K562 (cell line): ENCODE measurements around the gene EPB41L4B. TPM values are rescaled to one million over a fixed set of nuclear protein-coding genes. Genes with fewer than 3 reads are reported as not detected.
A peak's percentile ranks its signal among the peaks of the same experiment; 100 is the strongest.

Experiments
- BDP1 ChIP-seq: IDR thresholded peaks from 3 replicates; pipeline ENCODE4 v1.6.1; 2011; ENCODE audit not compliant: insufficient read length, insufficient read depth
- C11orf30 ChIP-seq: fragments of 450-650 bp; IDR thresholded peaks from 2 replicates; pipeline ENCODE4 v1.6.1; 2016; ENCODE audit warnings: low read depth, mild to moderate bottlenecking
- CEBPB ChIP-seq: fragments of 450-650 bp; IDR thresholded peaks from 2 replicates; pipeline ENCODE4 v1.6.1; 2016; ENCODE audit warnings: missing genetic modification characterization, missing compliant biosample characterization
- CEBPG ChIP-seq, 3 experiments: fragments of 200-800 bp in 1 of 3; sonication (Bioruptor generic) in 1 of 3; sonication (generic) in 1 of 3; formaldehyde crosslinking in 1 of 3; IDR thresholded peaks in 2 of 3; conservative IDR thresholded peaks in 1 of 3; 2 replicates each; pipeline versions ENCODE4 v1.6.1 to v1.8.0; 2016 to 2022; ENCODE audit warnings: missing compliant biosample characterization in 2 of 3, missing genetic modification characterization in 2 of 3, mild to moderate bottlenecking in 1 of 3, missing genetic modification reagents in 1 of 3
- GTF2E2 ChIP-seq: fragments of 200-800 bp; sonication (Bioruptor generic); IDR thresholded peaks from 2 replicates; pipeline ENCODE4 v1.6.1; 2016; ENCODE audit warnings: missing genetic modification characterization, missing compliant biosample characterization
- HDAC1 ChIP-seq, 2 experiments: fragments of 450-650 bp; IDR thresholded peaks; 2 replicates each; pipeline ENCODE4 v1.6.1; 2016 to 2017; ENCODE audit warnings: inconsistent platforms in 1 of 2, mild to moderate bottlenecking in 1 of 2, moderate library complexity in 1 of 2
- IRF9 ChIP-seq: fragments of 450-650 bp; IDR thresholded peaks from 2 replicates; pipeline ENCODE4 v1.6.1; 2016; ENCODE audit warnings: missing biosample characterization, missing genetic modification characterization
- MAZ ChIP-seq, 2 experiments: fragments of 450-650 bp in 1 of 2; sonication (generic) in 1 of 2; formaldehyde crosslinking; IDR thresholded peaks in 1 of 2; conservative IDR thresholded peaks in 1 of 2; 2 replicates each; pipeline versions ENCODE4 v1.4.0 to v1.5.0; 2020; ENCODE audit warnings: mild to moderate bottlenecking in 1 of 2, missing genetic modification reagents in 1 of 2
- MTF1 ChIP-seq: fragments of 250-450 bp; sonication (Bioruptor Pico); IDR thresholded peaks from 2 replicates; pipeline ENCODE4 v1.9.0; 2021; ENCODE audit warnings: moderate library complexity, mild to moderate bottlenecking, inconsistent platforms, borderline replicate concordance
- NFE2 ChIP-seq: IDR thresholded peaks from 2 replicates; pipeline ENCODE4 v1.6.1; 2014; ENCODE audit warnings: antibody characterized with exemption, low read depth
- NR2F6 ChIP-seq: fragments of 450-650 bp; formaldehyde crosslinking; IDR thresholded peaks from 2 replicates; pipeline ENCODE4 v1.4.0; 2020; ENCODE audit warnings: mild to moderate bottlenecking
- RAD51 ChIP-seq: fragments of 450-650 bp; IDR thresholded peaks from 2 replicates; pipeline ENCODE4 v1.7.1; 2016; ENCODE audit warnings: low read depth, mild to moderate bottlenecking, borderline replicate concordance
- SOX6 ChIP-seq: fragments of 450-650 bp; IDR thresholded peaks from 2 replicates; pipeline ENCODE4 v1.6.1; 2014; ENCODE audit warnings: mild to moderate bottlenecking
- SRSF3 ChIP-seq: fragments of 200-400 bp; formaldehyde crosslinking; IDR thresholded peaks from 2 replicates; pipeline ENCODE4 v1.6.1; 2016; ENCODE audit warnings: mild to moderate bottlenecking, low read length, moderate library complexity; ENCODE audit not compliant: insufficient read depth
- STAT5B ChIP-seq: fragments of 250-450 bp; sonication (Bioruptor Pico); IDR thresholded peaks from 2 replicates; pipeline ENCODE4 v1.8.0; 2021; ENCODE audit warnings: mild to moderate bottlenecking, inconsistent platforms
- XRCC4 ChIP-seq: IDR thresholded peaks from one replicate; pipeline ENCODE4 v1.6.1; 2011; ENCODE audit not compliant: insufficient read depth, insufficient read length; ENCODE audit errors: extremely low read depth
- polyA plus RNA-seq, 8 experiments: library from polyadenylated mRNA; depleted of rRNA in 4 of 8; stranded (reverse) in 5 of 8; unstranded in 3 of 8; fragments of >200 nt; fragmentation: Nextera tagmentation in 2 of 8; fragmentation: Illumina TruSeq in 1 of 8; extraction: Ambion mirVana in 2 of 8; extraction: Trizol in 1 of 8; gene quantifications; 2 replicates each; pipeline versions ENCODE4 v1.2.1 to v1.2.3, GENCODE V29; 2011 to 2014; ENCODE audit warnings: inconsistent platforms in 1 of 8, missing spikeins in 1 of 8
- total RNA-seq, 7 experiments: library from RNA; depleted of rRNA in 6 of 7; stranded (reverse); fragments of >200 nt in 6 of 7; fragmentation: Illumina TruSeq in 2 of 7; extraction: Trizol in 2 of 7; gene quantifications; 2 replicates each; pipeline versions ENCODE4 v1.2.1 to v1.2.3, GENCODE V29; 2011 to 2021; ENCODE audit warnings: low replicate concordance in 1 of 7

Gene EPB41L4B
- total and polyA plus RNA-seq, 9 of the 15 experiments (the other 6 are each of a cell fraction or from before 2014, with no cell fraction given): 0.09 to 0.38 (median 0.21) TPM

- TF ChIP-seq C11orf30: peak; percentile 19; the same call in 1 of the 2 replicates
- TF ChIP-seq MAZ (CRISPR knock-in tag; conservative IDR thresholded peaks at IDR 0.05 in 1 of 2, IDR thresholded peaks at IDR 0.05 in 1 of 2): no peak
- peak; percentile 67 for TF ChIP-seq NFE2
- no peak for TF ChIP-seq SOX6
- no peak for TF ChIP-seq NR2F6
- no peak for TF ChIP-seq HDAC1 (IDR thresholded peaks at IDR 0.05)
- TF ChIP-seq CEBPG (CRISPR knock-in tag; IDR thresholded peaks at IDR 0.05): no peak
- TF ChIP-seq CEBPG (tag; conservative IDR thresholded peaks at IDR 0.05 in 1 of 2, IDR thresholded peaks at IDR 0.05 in 1 of 2): peak; percentile 70 to 88
- no peak for TF ChIP-seq MTF1
- no peak for TF ChIP-seq BDP1
- TF ChIP-seq STAT5B (CRISPR knock-in tag): no peak
- peak; percentile 92 for TF ChIP-seq CEBPB (tag)
- TF ChIP-seq SRSF3: no peak
- no peak for TF ChIP-seq GTF2E2 (tag)
- TF ChIP-seq IRF9: no peak
- TF ChIP-seq XRCC4: no peak
- no peak for TF ChIP-seq RAD51
- TF ChIP-seq, all 486 proteins: peak for 7
Measured at GRCh38 chr9:109335929-109336328, 15.1 kb upstream of the EPB41L4B start (continued).
